HepG2 (cell line): ENCODE measurements around the gene CHD2. TPM values are rescaled to one million over a fixed set of nuclear protein-coding genes. Genes with fewer than 3 reads are reported as not detected.

Experiments
- ARID5B ChIP-seq: IDR thresholded peaks from 2 replicates; pipeline ENCODE4 v1.4.0; 2020; ENCODE audit warnings: mild to moderate bottlenecking, missing genetic modification reagents
- CEBPB ChIP-seq: IDR thresholded peaks from 2 replicates; pipeline ENCODE4 v1.6.1; 2011; ENCODE audit warnings: low read depth, low read length, improper control_type of control experiment, borderline replicate concordance
- CERS6 ChIP-seq: sonication (generic); formaldehyde crosslinking; IDR thresholded peaks from 2 replicates; pipeline ENCODE4 v1.5.0; 2020; ENCODE audit warnings: missing genetic modification reagents
- EP300 ChIP-seq, 3 experiments: sonication (generic) in 1 of 3; formaldehyde crosslinking in 1 of 3; IDR thresholded peaks; 2 replicates each; pipeline versions ENCODE4 v1.5.1 to v1.6.1; 2011 to 2020; ENCODE audit warnings: low read depth in 2 of 3, low read length in 2 of 3, borderline replicate concordance in 1 of 3, improper control_type of control experiment in 1 of 3, mild to moderate bottlenecking in 1 of 3, missing genetic modification reagents in 1 of 3, moderate library complexity in 1 of 3
- FOXA1 ChIP-seq, 2 experiments: fragments of 450-650 bp in 1 of 2; sonication (generic) in 1 of 2; formaldehyde crosslinking in 1 of 2; IDR thresholded peaks; 2 replicates each; pipeline versions ENCODE4 v1.4.0 to v1.6.1; 2016 to 2020; ENCODE audit warnings: missing genetic modification reagents in 1 of 2
- FOXA3 ChIP-seq: IDR thresholded peaks from 2 replicates; pipeline ENCODE4 v1.6.1; 2016; ENCODE audit warnings: missing genetic modification reagents, missing compliant biosample characterization
- FOXK1 ChIP-seq: sonication (generic); formaldehyde crosslinking; IDR thresholded peaks from 2 replicates; pipeline ENCODE4 v1.4.0; 2020; ENCODE audit warnings: low read depth, missing genetic modification reagents, borderline replicate concordance
- GATAD2A ChIP-seq: IDR thresholded peaks from 2 replicates; pipeline ENCODE4 v1.6.1; 2016
- HNF4A ChIP-seq: sonication (generic); formaldehyde crosslinking; IDR thresholded peaks from 2 replicates; pipeline ENCODE4 v1.4.0; 2020; ENCODE audit warnings: missing genetic modification reagents
- HNRNPH1 ChIP-seq: fragments of 200-400 bp; formaldehyde crosslinking; optimal IDR thresholded peaks from 2 replicates; pipeline ENCODE3; 2017; ENCODE audit warnings: mild to moderate bottlenecking, low read depth, low read length
- NCOA2 ChIP-seq: sonication (generic); formaldehyde crosslinking; IDR thresholded peaks from 2 replicates; pipeline ENCODE4 v1.8.0; 2022; ENCODE audit warnings: inconsistent platforms
- POLR2AphosphoS2 ChIP-seq: IDR thresholded peaks from 2 replicates; pipeline ENCODE4 v1.6.1; 2011; ENCODE audit warnings: low read depth, low read length, improper control_type of control experiment
- RBM22 ChIP-seq: fragments of 200-400 bp; formaldehyde crosslinking; optimal IDR thresholded peaks from 2 replicates; pipeline ENCODE3; 2017; ENCODE audit warnings: mild to moderate bottlenecking, low read length, moderate library complexity
- SETDB1 ChIP-seq: sonication (generic); formaldehyde crosslinking; IDR thresholded peaks from 2 replicates; pipeline ENCODE4 v1.5.1; 2020; ENCODE audit warnings: missing genetic modification reagents, mild to moderate bottlenecking, borderline replicate concordance
- THAP7 ChIP-seq: sonication (generic); formaldehyde crosslinking; IDR thresholded peaks from 2 replicates; pipeline ENCODE4 v1.8.1; 2023; ENCODE audit warnings: mild to moderate bottlenecking, missing genetic modification reagents
- TOPORS ChIP-seq: sonication (generic); formaldehyde crosslinking; IDR thresholded peaks from 2 replicates; pipeline ENCODE4 v1.8.0; 2023; ENCODE audit warnings: mild to moderate bottlenecking, missing genetic modification reagents
- TRIM24 ChIP-seq: sonication (generic); formaldehyde crosslinking; IDR thresholded peaks from 2 replicates; pipeline ENCODE4 v1.8.0; 2022; ENCODE audit warnings: mild to moderate bottlenecking, missing genetic modification reagents
- ZFAT ChIP-seq: sonication (generic); formaldehyde crosslinking; conservative IDR thresholded peaks from 2 replicates; pipeline ENCODE4 v1.8.1; 2023; ENCODE audit warnings: missing genetic modification reagents, inconsistent platforms
- ZFP1 ChIP-seq: IDR thresholded peaks from 2 replicates; pipeline ENCODE4 v1.6.1; 2016
- ZNF230 ChIP-seq: sonication (generic); formaldehyde crosslinking; IDR thresholded peaks from 2 replicates; pipeline ENCODE4 v1.4.0; 2020; ENCODE audit warnings: mild to moderate bottlenecking, missing genetic modification reagents
- ZNF235 ChIP-seq: sonication (generic); formaldehyde crosslinking; IDR thresholded peaks from 2 replicates; pipeline ENCODE4 v1.8.1; 2023; ENCODE audit warnings: mild to moderate bottlenecking, missing genetic modification reagents, borderline replicate concordance
- ZNF264 ChIP-seq: sonication (generic); formaldehyde crosslinking; IDR thresholded peaks from 2 replicates; pipeline ENCODE4 v1.4.0; 2020; ENCODE audit warnings: missing genetic modification reagents
- polyA plus RNA-seq, 8 experiments: library from polyadenylated mRNA; depleted of rRNA in 3 of 8; stranded (reverse) in 7 of 8; unstranded in 1 of 8; fragments of >200 nt; fragmentation: Illumina TruSeq in 4 of 8; extraction: Trizol in 4 of 8; gene quantifications; 2 replicates each; pipeline versions ENCODE4 v1.2.1 to v1.2.3, GENCODE V29; 2011 to 2016; ENCODE audit warnings: low read depth in 4 of 8, missing spikeins in 1 of 8, mixed read lengths in 1 of 8; ENCODE audit not compliant: insufficient read depth in 1 of 8
- total RNA-seq, 5 experiments: library from RNA; depleted of rRNA; stranded (reverse); fragments of >200 nt; fragmentation: Illumina TruSeq; extraction: Trizol; gene quantifications; 2 replicates each; pipeline ENCODE4 v1.2.3, GENCODE V29; 2016; ENCODE audit warnings: low read depth in 1 of 5
- TF ChIP-seq, protein P1 (sequence below): sonication (generic); formaldehyde crosslinking; IDR thresholded peaks from 2 replicates; pipeline ENCODE4 v1.8.0; 2022; ENCODE audit warnings: mild to moderate bottlenecking, missing genetic modification reagents, borderline replicate concordance

The CHD2 gene
- total and polyA plus RNA-seq, 2 of the 13 experiments (the other 11 are each of a cell fraction or from before 2014, with no cell fraction given) = 54.0 to 54.1 TPM

DNA sequence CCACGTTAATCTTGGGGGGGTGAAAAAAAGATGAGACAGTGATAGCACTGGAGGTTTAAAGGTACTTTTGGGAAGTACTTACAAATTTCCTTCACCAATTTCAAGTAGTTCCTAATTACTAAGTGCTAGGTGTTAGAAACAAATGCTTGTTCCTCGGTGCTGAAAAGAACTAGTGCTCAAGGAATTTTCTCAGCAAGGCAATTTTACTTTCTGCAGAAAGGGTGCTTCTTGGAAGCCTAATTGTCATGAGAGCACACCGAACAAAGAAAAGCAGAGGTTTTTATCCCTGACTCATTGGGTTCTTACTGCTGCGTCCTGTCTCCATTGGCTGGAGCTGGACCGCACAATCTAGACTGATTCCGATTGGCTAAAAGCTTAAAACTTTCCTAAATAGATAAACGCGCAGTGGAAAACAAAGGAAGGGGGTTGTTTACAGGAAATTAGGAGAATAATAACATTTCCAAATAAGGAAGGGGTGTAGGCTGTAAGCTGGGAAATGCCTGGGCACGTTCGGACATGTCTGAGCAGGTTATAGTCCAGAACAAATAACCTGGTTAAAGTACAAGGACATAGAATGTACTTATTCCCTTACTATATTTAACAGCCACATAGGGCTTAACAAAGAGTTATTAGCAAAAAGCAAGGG, 49.6 kb downstream of the CHD2 start (continued):
- peak; percentile 45; the same call in 1 of the 2 replicates for TF ChIP-seq FOXK1
- TF ChIP-seq ZFP1 (CRISPR knock-in tag) = peak; percentile 13; the same call in 1 of the 2 replicates
- peak; percentile 28 for TF ChIP-seq GATAD2A (CRISPR knock-in tag)
- peak in 1 of 2 experiments; percentile 52; a peak in 1 of 4 replicates for TF ChIP-seq EP300 (IDR thresholded peaks at IDR 0.05; ENCODE audit: low read depth in 2 of 2, low read length in 2 of 2)
- TF ChIP-seq EP300 (CRISPR knock-in tag; IDR thresholded peaks at IDR 0.05; ENCODE audit: borderline replicate concordance) = 0 out of 2 replicates have a peak, but pooled peaks have one; percentile 12
- TF ChIP-seq CEBPB = no peak
- TF ChIP-seq ZNF235 = no peak
- TF ChIP-seq, protein P1, sequence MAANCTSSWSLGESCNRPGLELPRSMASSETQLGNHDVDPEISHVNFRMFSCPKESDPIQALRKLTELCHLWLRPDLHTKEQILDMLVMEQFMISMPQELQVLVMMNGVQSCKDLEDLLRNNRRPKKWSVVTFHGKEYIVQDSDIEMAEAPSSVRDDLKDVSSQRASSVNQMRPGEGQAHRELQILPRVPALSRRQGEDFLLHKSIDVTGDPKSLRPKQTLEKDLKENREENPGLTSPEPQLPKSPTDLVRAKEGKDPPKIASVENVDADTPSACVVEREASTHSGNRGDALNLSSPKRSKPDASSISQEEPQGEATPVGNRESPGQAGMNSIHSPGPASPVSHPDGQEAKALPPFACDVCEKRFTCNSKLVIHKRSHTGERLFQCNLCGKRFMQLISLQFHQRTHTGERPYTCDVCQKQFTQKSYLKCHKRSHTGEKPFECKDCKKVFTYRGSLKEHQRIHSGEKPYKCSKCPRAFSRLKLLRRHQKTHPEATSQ (CRISPR knock-in tag) = peak; percentile 42; the same call in 1 of the 2 replicates
- TF ChIP-seq THAP7 (CRISPR knock-in tag) = no peak
- TF ChIP-seq FOXA1 (IDR thresholded peaks at IDR 0.05) = no peak
- TF ChIP-seq FOXA1 (CRISPR knock-in tag; IDR thresholded peaks at IDR 0.05) = peak; percentile 11; the same call in 1 of the 2 replicates
- TF ChIP-seq TRIM24 (CRISPR knock-in tag) = peak; percentile 20; the same call in 1 of the 2 replicates
- TF ChIP-seq RBM22 = peak; percentile 43
- TF ChIP-seq ZNF264 (CRISPR knock-in tag) = no peak
- 0 out of 2 replicates have a peak, but pooled peaks have one; percentile 45 for TF ChIP-seq TOPORS
- TF ChIP-seq HNF4A = peak; percentile 69
- TF ChIP-seq HNRNPH1 = no peak
- TF ChIP-seq POLR2AphosphoS2 = 0 out of 2 replicates have a peak, but pooled peaks have one; percentile 4
- peak; percentile 85; the same call in 1 of the 2 replicates for TF ChIP-seq SETDB1 (CRISPR knock-in tag)
- TF ChIP-seq ZNF230 (CRISPR knock-in tag) = no peak
- TF ChIP-seq FOXA3 (CRISPR knock-in tag) = peak; percentile 50
- TF ChIP-seq CERS6 (CRISPR knock-in tag) = no peak
- TF ChIP-seq ZFAT (CRISPR knock-in tag) = no peak
- TF ChIP-seq ARID5B = peak; percentile 54; the same call in 1 of the 2 replicates
- TF ChIP-seq NCOA2 (CRISPR knock-in tag) = peak; percentile 58
